ENCODE data around the gene UBE2L5. TPM values are rescaled to one million over a fixed set of nuclear protein-coding genes. Genes with fewer than 3 reads are reported as not detected.

The UBE2L5 gene
- total and polyA plus RNA-seq, 2 of the 4 experiments (the other 2 are of a cell fraction), result 0.18 TPM; not detected in 1

- no peak overlapping the region for H4K8ac ChIP-seq (ENCODE audit: low read depth in 2 of 2, low read length in 2 of 2)
- CTCF ChIA-PET, result no interaction called here
- dilution Hi-C loops (cut with HindIII; ENCODE audit: low sequenced_read_pairs, unreplicated experiment) (no loop called here), intact Hi-C loops (cut with micrococcal nuclease) (loop anchor here (10.0 kb wide), 1 partner anchor 464 kb away; no protein-coding TSS in a partner anchor), in situ Hi-C loops (cut with MboI; ENCODE audit: low sequenced_read_pairs) (no loop called here)
- H3K4me3 ChIP-seq (ENCODE audit: insufficient read depth, low read depth, low read length), result no peak overlapping the region
- H2BK20ac ChIP-seq (ENCODE audit: low read depth, low read length), result no peak overlapping the region
- no peak overlapping the region for H3K18ac ChIP-seq (ENCODE audit: low read depth, low read length)
- H3K27ac ChIP-seq (ENCODE audit: insufficient read depth, low read length), result no peak overlapping the region
- no peak overlapping the region for H2AK5ac ChIP-seq (ENCODE audit: low read depth, low read length)
- no peaks in the 10 kb centered on the region for H3K36me3 ChIP-seq (ENCODE audit: control insufficient read depth, insufficient read depth, low read length)
- peaks cover 1% of the 10 kb centered on the region for H3K27me3 ChIP-seq (ENCODE audit: control insufficient read depth, insufficient read depth, low read length)
- H4K5ac ChIP-seq (ENCODE audit: low read depth, low read length), result no peak overlapping the region
- no peak overlapping the region for H3K4ac ChIP-seq (ENCODE audit: low read depth, low read length)
- H3K4me1 ChIP-seq (ENCODE audit: control insufficient read depth, insufficient read depth, low read length), result no peaks in the 10 kb centered on the region
- no peak overlapping the region for H2AK9ac ChIP-seq (replicated peaks; ENCODE audit: low read depth, low read length, poor library complexity)
- H4K20me1 ChIP-seq (ENCODE audit: insufficient read depth, low read length), result no peaks in the 10 kb centered on the region
- no peak overlapping the region for H2BK5ac ChIP-seq (ENCODE audit: low read depth, low read length, poor library complexity, severe bottlenecking)
- no peak overlapping the region for H2BK15ac ChIP-seq (ENCODE audit: low read depth, low read length)
- no peak overlapping the region for H2BK120ac ChIP-seq (ENCODE audit: low read depth, low read length)
- H4K91ac ChIP-seq (ENCODE audit: insufficient read depth, low read depth, low read length), result no peak overlapping the region
- no peaks in the 10 kb centered on the region for H3K9me1 ChIP-seq (ENCODE audit: insufficient read depth, low read length)
- POLR2A ChIA-PET (ENCODE audit: unreplicated experiment), result no interaction called here
- H3K79me1 ChIP-seq (ENCODE audit: low read depth in 1 of 2, low read length in 2 of 2), result no peaks in the 10 kb centered on the region
- no peak overlapping the region for H2AFZ ChIP-seq (replicated peaks; ENCODE audit: low read length, poor library complexity)
- no peak overlapping the region for H3K9ac ChIP-seq (ENCODE audit: low read depth, low read length)
- TF ChIP-seq POLR2A (IDR thresholded peaks at IDR 0.05; ENCODE audit: low read depth, low read length), result no peak
- no peak for TF ChIP-seq CEBPB (IDR thresholded peaks at IDR 0.05; ENCODE audit: low read depth, low read length)
- TF ChIP-seq RAD21 (IDR thresholded peaks at IDR 0.05; ENCODE audit: low read length), result no peak
- no peak for TF ChIP-seq ELK1 (IDR thresholded peaks at IDR 0.05; ENCODE audit: borderline replicate concordance, low read depth, low read length)
- TF ChIP-seq, protein P1, sequence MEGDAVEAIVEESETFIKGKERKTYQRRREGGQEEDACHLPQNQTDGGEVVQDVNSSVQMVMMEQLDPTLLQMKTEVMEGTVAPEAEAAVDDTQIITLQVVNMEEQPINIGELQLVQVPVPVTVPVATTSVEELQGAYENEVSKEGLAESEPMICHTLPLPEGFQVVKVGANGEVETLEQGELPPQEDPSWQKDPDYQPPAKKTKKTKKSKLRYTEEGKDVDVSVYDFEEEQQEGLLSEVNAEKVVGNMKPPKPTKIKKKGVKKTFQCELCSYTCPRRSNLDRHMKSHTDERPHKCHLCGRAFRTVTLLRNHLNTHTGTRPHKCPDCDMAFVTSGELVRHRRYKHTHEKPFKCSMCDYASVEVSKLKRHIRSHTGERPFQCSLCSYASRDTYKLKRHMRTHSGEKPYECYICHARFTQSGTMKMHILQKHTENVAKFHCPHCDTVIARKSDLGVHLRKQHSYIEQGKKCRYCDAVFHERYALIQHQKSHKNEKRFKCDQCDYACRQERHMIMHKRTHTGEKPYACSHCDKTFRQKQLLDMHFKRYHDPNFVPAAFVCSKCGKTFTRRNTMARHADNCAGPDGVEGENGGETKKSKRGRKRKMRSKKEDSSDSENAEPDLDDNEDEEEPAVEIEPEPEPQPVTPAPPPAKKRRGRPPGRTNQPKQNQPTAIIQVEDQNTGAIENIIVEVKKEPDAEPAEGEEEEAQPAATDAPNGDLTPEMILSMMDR (conservative IDR thresholded peaks at IDR 0.05; ENCODE audit: low read depth, low read length), result no peak
- no peak for TF ChIP-seq NFE2L2 (IDR thresholded peaks at IDR 0.05; ENCODE audit: low read depth, low read length)
- TF ChIP-seq, protein P2, sequence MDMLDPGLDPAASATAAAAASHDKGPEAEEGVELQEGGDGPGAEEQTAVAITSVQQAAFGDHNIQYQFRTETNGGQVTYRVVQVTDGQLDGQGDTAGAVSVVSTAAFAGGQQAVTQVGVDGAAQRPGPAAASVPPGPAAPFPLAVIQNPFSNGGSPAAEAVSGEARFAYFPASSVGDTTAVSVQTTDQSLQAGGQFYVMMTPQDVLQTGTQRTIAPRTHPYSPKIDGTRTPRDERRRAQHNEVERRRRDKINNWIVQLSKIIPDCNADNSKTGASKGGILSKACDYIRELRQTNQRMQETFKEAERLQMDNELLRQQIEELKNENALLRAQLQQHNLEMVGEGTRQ (IDR thresholded peaks at IDR 0.05; ENCODE audit: low read depth, low read length), result no peak
- no peak for TF ChIP-seq RFX5 (IDR thresholded peaks at IDR 0.05; ENCODE audit: low read depth, low read length)
- TF ChIP-seq SMC3 (IDR thresholded peaks at IDR 0.05; ENCODE audit: low read depth, low read length), result no peak
- TF ChIP-seq BHLHE40 (IDR thresholded peaks at IDR 0.05; ENCODE audit: low read depth, low read length), result no peak
- no peak for TF ChIP-seq MXI1 (IDR thresholded peaks at IDR 0.05; ENCODE audit: borderline replicate concordance, low read depth, low read length)
- DNase-seq (no peak), ATAC-seq (ENCODE audit: low read depth) (no peak)
- BruUV-seq (replicated peaks), result no TSS peak
- WGBS, 2 experiments (ENCODE audit: extremely low coverage in 2 of 2, insufficient read length in 1 of 2), result no CpG with 5 or more reads among the region's 2 CpGs
- H3K23ac ChIP-seq (ENCODE audit: low read depth, low read length), result no peak overlapping the region
- H3K4me2 ChIP-seq (ENCODE audit: low read depth, low read length), result no peak overlapping the region
- H3K9me3 ChIP-seq (ENCODE audit: control insufficient read depth, insufficient read depth, low read length), result no peaks in the 10 kb centered on the region
- H3K14ac ChIP-seq (replicated peaks; ENCODE audit: low read depth, low read length), result no peak overlapping the region
- no peak overlapping the region for H3K56ac ChIP-seq (ENCODE audit: extremely low read depth, insufficient read depth, low read length)
These were observed 21.9 kb upstream of the UBE2L5 start for GRCh38 chr13:30400376-30400775.
